Neuronal stem cell (in vitro differentiated cells): ENCODE results near the gene DNAAF1.

ENCODE experiments used
- DNase-seq: peaks from one replicate; pipeline ENCODE4 v3.0.0-alpha.2; 2013; ENCODE audit warnings: low spot score
- H2AFZ ChIP-seq: one replicate; pipeline ENCODE4 v1.6.1; 2013; ENCODE audit warnings: mild to moderate bottlenecking, low read length, inconsistent platforms
- H2AK5ac ChIP-seq: 2 replicates; pipeline ENCODE4 v1.6.1; 2013; ENCODE audit warnings: low read depth, mild to moderate bottlenecking, inconsistent platforms, low read length, moderate library complexity, mixed read lengths
- H2BK120ac ChIP-seq: 2 replicates; pipeline ENCODE4 v1.6.1; 2013; ENCODE audit warnings: low read depth, mild to moderate bottlenecking, inconsistent platforms, low read length, moderate library complexity, mixed read lengths
- H2BK12ac ChIP-seq: one replicate; pipeline ENCODE4 v1.6.1; 2013; ENCODE audit warnings: low read length, inconsistent platforms
- H2BK15ac ChIP-seq: 2 replicates; pipeline ENCODE4 v1.6.1; 2013; ENCODE audit warnings: mild to moderate bottlenecking, low read length, inconsistent platforms, mixed read lengths
- H2BK5ac ChIP-seq: one replicate; pipeline ENCODE4 v1.6.1; 2013; ENCODE audit warnings: inconsistent platforms, mild to moderate bottlenecking, low read length, moderate library complexity
- H3K14ac ChIP-seq: one replicate; pipeline ENCODE4 v1.6.1; 2013; ENCODE audit warnings: low read length, inconsistent platforms
- H3K18ac ChIP-seq: 2 replicates; pipeline ENCODE4 v1.6.1; 2013; ENCODE audit warnings: low read length, inconsistent platforms
- H3K23ac ChIP-seq: 2 replicates; pipeline ENCODE4 v1.6.1; 2013; ENCODE audit warnings: low read depth, mild to moderate bottlenecking, mixed read lengths, low read length, inconsistent platforms; ENCODE audit not compliant: poor library complexity
- H3K27ac ChIP-seq: replicated peaks from 3 replicates; pipeline ENCODE4 v1.5.1; 2013; ENCODE audit warnings: low read length, inconsistent platforms
- H3K27me3 ChIP-seq, 3 experiments: 2 replicates each; pipeline ENCODE4 v1.6.1; 2013; ENCODE audit warnings: low read length in 3 of 3, mild to moderate bottlenecking in 2 of 3, inconsistent platforms in 1 of 3, low read depth in 1 of 3, mixed read lengths in 1 of 3, moderate library complexity in 1 of 3; ENCODE audit not compliant: control insufficient read depth in 3 of 3, insufficient read depth in 3 of 3
- H3K36me3 ChIP-seq, 2 donors: replicated peaks in 1 of 2; 2 replicates each; pipeline ENCODE4 v1.6.1; 2013; ENCODE audit warnings: low read length in 2 of 2; ENCODE audit not compliant: control insufficient read depth in 2 of 2, insufficient read depth in 2 of 2
- H3K4ac ChIP-seq: 2 replicates; pipeline ENCODE4 v1.6.1; 2013; ENCODE audit warnings: inconsistent platforms, mild to moderate bottlenecking, low read length, moderate library complexity
- H3K4me1 ChIP-seq, 2 donors: 1 replicate in 1 of 2; 2 replicates in 1 of 2; pipeline ENCODE4 v1.6.1; 2013; ENCODE audit warnings: low read length in 2 of 2, low read depth in 1 of 2; ENCODE audit not compliant: control insufficient read depth in 2 of 2, insufficient read depth in 1 of 2
- H3K4me2 ChIP-seq: one replicate; pipeline ENCODE4 v1.6.1; 2013; ENCODE audit warnings: mild to moderate bottlenecking, low read length, inconsistent platforms; ENCODE audit not compliant: insufficient read depth, poor library complexity, severe bottlenecking
- H3K4me3 ChIP-seq, 2 donors: 2 replicates each; pipeline ENCODE4 v1.5.1; 2013; ENCODE audit warnings: low read length in 2 of 2, mild to moderate bottlenecking in 2 of 2, inconsistent platforms in 1 of 2, moderate library complexity in 1 of 2
- H3K79me1 ChIP-seq: one replicate; pipeline ENCODE4 v1.6.1; 2013; ENCODE audit warnings: low read depth, mild to moderate bottlenecking, inconsistent platforms, low read length, moderate library complexity
- H3K9ac ChIP-seq: one replicate; pipeline ENCODE4 v1.6.1; 2013; ENCODE audit warnings: mild to moderate bottlenecking, low read depth, low read length, inconsistent platforms; ENCODE audit not compliant: poor library complexity
- H3K9me3 ChIP-seq, 2 donors: replicated peaks in 1 of 2; 2 replicates each; pipeline versions ENCODE3 to v1.6.1; 2013; ENCODE audit warnings: low read length in 2 of 2, mild to moderate bottlenecking in 2 of 2, inconsistent platforms in 1 of 2, low read depth in 1 of 2, mixed read lengths in 1 of 2, moderate library complexity in 1 of 2; ENCODE audit not compliant: control insufficient read depth in 2 of 2, insufficient read depth in 1 of 2
- H4K8ac ChIP-seq: one replicate; pipeline ENCODE4 v1.6.1; 2013; ENCODE audit warnings: low read depth, mild to moderate bottlenecking, inconsistent platforms, low read length, moderate library complexity
- H4K91ac ChIP-seq: one replicate; pipeline ENCODE4 v1.6.1; 2013; ENCODE audit warnings: low read length, low read depth, mild to moderate bottlenecking, inconsistent platforms; ENCODE audit not compliant: poor library complexity
- WGBS, 2 donors: extraction: QIAGEN DNeasy Blood & Tissue Kit; methylation state at CpG; one replicate each; pipeline ENCODE4 v1.1.7; 2013; ENCODE audit warnings: missing lambda C conversion rate in 2 of 2, mixed read lengths in 1 of 2; ENCODE audit not compliant: insufficient read length in 2 of 2, insufficient replicate concordance in 1 of 2; ENCODE audit errors: extremely low coverage in 2 of 2; 5-methylcytosine and 5-hydroxymethylcytosine counted together

DNAAF1 gene

DNA sequence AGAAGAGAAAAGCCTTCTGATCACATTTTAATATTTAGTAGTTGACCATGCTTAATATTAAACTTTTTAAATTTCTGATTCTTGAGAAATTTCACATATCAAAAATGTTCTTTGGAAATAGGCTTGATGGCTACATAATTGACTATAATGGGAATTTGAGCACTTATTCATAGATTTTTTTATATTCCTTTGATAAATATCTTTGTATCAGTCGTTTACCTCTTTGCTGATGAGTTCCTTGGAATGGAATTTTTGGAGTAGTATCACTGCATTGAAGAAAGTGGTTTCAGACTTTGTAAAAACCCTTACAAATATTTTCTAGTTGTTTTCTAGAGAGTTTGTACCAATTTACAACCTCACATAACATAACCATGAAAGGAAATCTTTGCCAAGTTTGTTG is 14.7 kb downstream of the DNAAF1 start:
- Histone ChIP-seq H4K8ac (no peak overlapping the region), H3K9me3 (no peaks in the 10 kb centered on the region), H4K91ac (no peak overlapping the region), H3K27me3 (peaks cover 0 to 32% (median 0%) of the 10 kb centered on the region in 3 experiments), H3K27ac (no peak overlapping the region), H3K4me2 (no peak overlapping the region), H2BK15ac (no peak overlapping the region), H2BK120ac (no peak overlapping the region), H2AK5ac (no peak overlapping the region), H3K4me1 (no peaks in the 10 kb centered on the region), H3K14ac (no peak overlapping the region), H3K79me1 (no peaks in the 10 kb centered on the region), H3K36me3 (no peaks in the 10 kb centered on the region), H3K18ac (no peak overlapping the region), H2BK5ac (no peak overlapping the region), H2BK12ac (no peak overlapping the region), H3K4ac (no peak overlapping the region), H3K4me3 (no peak overlapping the region), H2AFZ (no peak overlapping the region), H3K9ac (no peak overlapping the region), H3K23ac (no peak overlapping the region)
- DNase-seq, result no peak
- WGBS, 2 donors, result no CpG with 5 or more reads among the region's 1 CpG

DNA sequence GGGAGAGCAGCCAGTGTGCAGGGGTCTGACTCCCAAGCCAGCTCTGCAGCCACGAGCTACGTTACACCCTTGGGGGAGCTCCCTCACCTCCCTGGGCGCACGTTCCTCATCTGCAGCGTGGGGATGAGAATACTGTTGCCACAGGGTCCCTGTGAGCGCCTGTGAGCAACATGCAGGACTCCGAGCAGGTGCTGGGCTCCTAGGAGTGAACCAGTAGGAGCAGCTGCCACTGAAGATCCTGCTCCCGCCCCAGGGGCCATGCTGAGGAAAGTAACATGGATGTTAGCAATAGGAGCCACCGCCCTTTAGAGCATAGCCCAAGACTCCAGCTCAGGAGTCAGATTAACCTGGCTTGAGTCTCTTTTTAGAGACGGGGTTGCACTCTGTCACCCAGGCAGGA is 15.9 kb downstream of the DNAAF1 start:
- peaks cover 0 to 34% (median 0%) of the 10 kb centered on the region in 3 experiments for H3K27me3 ChIP-seq
- WGBS, 2 donors, result no CpG with 5 or more reads among the region's 10 CpGs
- no peak overlapping the region for H3K4me2 ChIP-seq

DNA sequence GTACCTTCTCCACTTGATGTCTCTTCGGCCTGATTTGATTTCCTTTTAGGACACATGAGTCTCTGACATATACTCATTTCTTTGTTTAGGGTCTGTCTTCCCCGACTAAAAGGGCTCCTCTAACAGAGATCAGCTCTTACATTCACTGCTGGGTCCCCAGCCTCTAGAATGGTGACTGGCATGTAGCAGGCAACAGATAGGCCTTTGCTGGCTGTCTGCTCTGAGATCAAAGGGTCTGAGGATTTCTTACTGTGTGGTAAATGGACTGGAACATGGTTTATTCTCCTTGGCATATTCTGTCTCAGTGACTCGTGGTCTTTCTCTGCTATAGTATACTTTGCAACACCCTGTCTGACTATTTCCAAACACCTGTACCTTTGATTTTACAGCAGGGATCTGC is 16.7 kb downstream of the DNAAF1 start:
- no peaks in the 10 kb centered on the region for H3K36me3 ChIP-seq
- H3K4me1 ChIP-seq, result no peaks in the 10 kb centered on the region
- no peak overlapping the region for H2BK15ac ChIP-seq
- peaks cover 0 to 34% (median 0%) of the 10 kb centered on the region in 3 experiments for H3K27me3 ChIP-seq
- H2AK5ac ChIP-seq, result no peak overlapping the region
- H2AFZ ChIP-seq, result no peak overlapping the region
- no peaks in the 10 kb centered on the region for H3K79me1 ChIP-seq
- H3K27ac ChIP-seq, result no peak overlapping the region
- no peak overlapping the region for H3K4me2 ChIP-seq
- H4K91ac ChIP-seq, result no peak overlapping the region
- no peak overlapping the region for H4K8ac ChIP-seq
- H3K4me3 ChIP-seq, result no peak overlapping the region
- no peak overlapping the region for H3K4ac ChIP-seq
- no peak overlapping the region for H3K14ac ChIP-seq
- no peak overlapping the region for H3K18ac ChIP-seq
- H3K23ac ChIP-seq, result no peak overlapping the region
- no peaks in the 10 kb centered on the region for H3K9me3 ChIP-seq
- H2BK12ac ChIP-seq, result no peak overlapping the region
- no peak for DNase-seq
- H3K9ac ChIP-seq, result no peak overlapping the region
- no peak overlapping the region for H2BK120ac ChIP-seq
- WGBS, 2 donors, result no CpG with 5 or more reads among the region's 3 CpGs
- H2BK5ac ChIP-seq, result no peak overlapping the region

More for the DNA sequence above, 15.9 kb downstream of the DNAAF1 start:
- Histone ChIP-seq H3K4me3 (no peak overlapping the region), H3K9ac (no peak overlapping the region), H3K36me3 (no peaks in the 10 kb centered on the region), H3K9me3 (no peaks in the 10 kb centered on the region), H2BK12ac (no peak overlapping the region), H2AFZ (peak overlapping the region; percentile 35), H2BK120ac (no peak overlapping the region), H3K4me1 (no peaks in the 10 kb centered on the region), H3K23ac (no peak overlapping the region), H3K18ac (no peak overlapping the region), H4K91ac (no peak overlapping the region), H3K4ac (no peak overlapping the region), H2BK5ac (no peak overlapping the region), H3K79me1 (no peaks in the 10 kb centered on the region), H3K14ac (no peak overlapping the region), H2BK15ac (no peak overlapping the region), H3K27ac (no peak overlapping the region), H2AK5ac (no peak overlapping the region), H4K8ac (no peak overlapping the region)
- no peak for DNase-seq

DNA sequence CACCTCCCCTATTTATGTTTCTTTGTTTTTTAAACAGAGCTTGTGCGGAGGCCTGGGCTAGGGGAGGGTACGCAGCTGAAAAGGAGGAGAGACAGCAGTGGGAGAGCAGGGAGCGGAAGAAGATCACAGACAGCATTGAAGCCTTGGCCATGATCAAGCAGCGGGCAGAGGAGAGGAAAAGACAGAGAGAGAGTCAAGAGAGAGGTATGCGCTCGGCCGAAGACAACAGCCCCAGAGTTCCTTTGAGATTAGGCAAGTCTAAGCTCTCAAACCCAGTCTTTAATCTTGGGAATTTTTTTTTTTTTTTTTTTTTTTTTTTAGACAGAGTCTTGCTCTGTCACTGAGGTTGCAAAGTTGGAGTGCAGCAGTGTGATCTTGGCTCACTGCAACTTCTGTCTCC is 20.6 kb downstream of the DNAAF1 start:
- no peak overlapping the region for H4K91ac ChIP-seq
- no peak overlapping the region for H3K14ac ChIP-seq
- no peaks in the 10 kb centered on the region for H3K9me3 ChIP-seq
- H3K23ac ChIP-seq, result no peak overlapping the region
- H4K8ac ChIP-seq, result no peak overlapping the region
- no peaks in the 10 kb centered on the region for H3K4me1 ChIP-seq
- WGBS, 2 donors, result no CpG with 5 or more reads among the region's 7 CpGs
- H2BK15ac ChIP-seq, result no peak overlapping the region
- H2BK5ac ChIP-seq, result no peak overlapping the region
- no peak overlapping the region for H3K27ac ChIP-seq
- no peak for DNase-seq
- H3K18ac ChIP-seq, result no peak overlapping the region
- no peak overlapping the region for H2AK5ac ChIP-seq
- H3K4me2 ChIP-seq, result no peak overlapping the region
- no peaks in the 10 kb centered on the region for H3K79me1 ChIP-seq
- H2AFZ ChIP-seq, result no peak overlapping the region
- H3K36me3 ChIP-seq, result no peaks in the 10 kb centered on the region
- H3K27me3 ChIP-seq, result peaks cover 0 to 9% (median 0%) of the 10 kb centered on the region in 3 experiments
- no peak overlapping the region for H2BK120ac ChIP-seq
- H3K4ac ChIP-seq, result no peak overlapping the region
- no peak overlapping the region for H3K4me3 ChIP-seq
- H2BK12ac ChIP-seq, result no peak overlapping the region
- H3K9ac ChIP-seq, result no peak overlapping the region
